ENCODE data around the gene GAS2L2. TPM values are rescaled to one million over a fixed set of nuclear protein-coding genes. Genes with fewer than 3 reads are reported as not detected.

The GAS2L2 gene
- total and polyA plus RNA-seq, 2 experiments from 2014 or later, result 0.06 TPM; not detected in 1

- Histone ChIP-seq H3K27me3 (ENCODE audit: insufficient read depth) (no peaks in the 10 kb centered on the region), H3F3A (replicated peaks; ENCODE audit: low read depth) (no peaks in the 10 kb centered on the region), H3K4me3 (no peak overlapping the region), H3K36me3 (ENCODE audit: insufficient read depth) (peaks cover 10% of the 10 kb centered on the region), H3K4me2 (no peak overlapping the region), H3K79me2 (replicated peaks; ENCODE audit: insufficient read depth) (no peaks in the 10 kb centered on the region), H3K27ac (ENCODE audit: low read depth) (no peak overlapping the region), H3K9me2 (ENCODE audit: insufficient read depth) (no peaks in the 10 kb centered on the region), H3K4me1 (ENCODE audit: insufficient read depth) (no peaks in the 10 kb centered on the region), H4K20me1 (replicated peaks; ENCODE audit: insufficient read depth) (peaks cover 10% of the 10 kb centered on the region), H2AFZ (no peak overlapping the region)
- Mint-ChIP-seq H3K9me3 (no peaks in the 10 kb centered on the region), H3K4me3 (no peak overlapping the region), H3K27ac (no peak overlapping the region), H3K36me3 (ENCODE audit: low read depth) (peaks cover 20% of the 10 kb centered on the region), H3K27me3 (ENCODE audit: insufficient read depth, low read depth, poor library complexity) (peaks cover 3% of the 10 kb centered on the region), H3K4me1 (no peaks in the 10 kb centered on the region)
- no peak for TF ChIP-seq STAT1 (IDR thresholded peaks at IDR 0.05; ENCODE audit: unreplicated experiment)
- TF ChIP-seq JUNB (IDR thresholded peaks at IDR 0.05; ENCODE audit: unreplicated experiment), result no peak
- no peak for TF ChIP-seq EZH2 (IDR thresholded peaks at IDR 0.05; ENCODE audit: low read depth, unreplicated experiment)
- TF ChIP-seq ZNF331 (CRISPR knock-in tag; IDR thresholded peaks at IDR 0.05; ENCODE audit: low read depth), result no peak
- TF ChIP-seq ETS1 (IDR thresholded peaks at IDR 0.05), result no peak
- TF ChIP-seq CREB1 (CRISPR knock-in tag; IDR thresholded peaks at IDR 0.05; ENCODE audit: low read depth), result no peak
- no peak for TF ChIP-seq NANOG (IDR thresholded peaks at IDR 0.05; ENCODE audit: borderline replicate concordance)
- no peak for TF ChIP-seq ZNF114 (CRISPR knock-in tag; IDR thresholded peaks at IDR 0.05)
- no peak for TF ChIP-seq ZNF462 (CRISPR knock-in tag; IDR thresholded peaks at IDR 0.05)
- no peak for TF ChIP-seq CTCF (conservative IDR thresholded peaks at IDR 0.05; ENCODE audit: low read depth in 2 of 2)
- TF ChIP-seq POLR2AphosphoS5 (IDR thresholded peaks at IDR 0.05; ENCODE audit: low read depth), result no peak
- no peak for TF ChIP-seq EZH2phosphoT487 (IDR thresholded peaks at IDR 0.05; ENCODE audit: unreplicated experiment)
- no peak for TF ChIP-seq REST (IDR thresholded peaks at IDR 0.05; ENCODE audit: unreplicated experiment)
- no peak for DNase-seq (ENCODE audit: low spot score)
- no peak for ATAC-seq
These were observed 44.1 kb downstream of the GAS2L2 start for GRCh38 chr17:35708951-35709350.

All from GM23338 (cell line).